NCI-H1417 (cell line): Measurements from ENCODE around the gene HDAC11.
A peak's percentile ranks its signal among the peaks of the same experiment; 100 is the strongest.
"Not testable (repeated sequence)": the region's sequence is repeated elsewhere in the genome, so short reads cannot be mapped to it uniquely, and the experiment has no call there.

Experiments used
- DNase-seq, 3 experiments: peaks; one replicate each; lab custom pipeline; 2025; lab: John Stamatoyannopoulos, UW

HDAC11 gene, protein sequence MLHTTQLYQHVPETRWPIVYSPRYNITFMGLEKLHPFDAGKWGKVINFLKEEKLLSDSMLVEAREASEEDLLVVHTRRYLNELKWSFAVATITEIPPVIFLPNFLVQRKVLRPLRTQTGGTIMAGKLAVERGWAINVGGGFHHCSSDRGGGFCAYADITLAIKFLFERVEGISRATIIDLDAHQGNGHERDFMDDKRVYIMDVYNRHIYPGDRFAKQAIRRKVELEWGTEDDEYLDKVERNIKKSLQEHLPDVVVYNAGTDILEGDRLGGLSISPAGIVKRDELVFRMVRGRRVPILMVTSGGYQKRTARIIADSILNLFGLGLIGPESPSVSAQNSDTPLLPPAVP

DNA sequence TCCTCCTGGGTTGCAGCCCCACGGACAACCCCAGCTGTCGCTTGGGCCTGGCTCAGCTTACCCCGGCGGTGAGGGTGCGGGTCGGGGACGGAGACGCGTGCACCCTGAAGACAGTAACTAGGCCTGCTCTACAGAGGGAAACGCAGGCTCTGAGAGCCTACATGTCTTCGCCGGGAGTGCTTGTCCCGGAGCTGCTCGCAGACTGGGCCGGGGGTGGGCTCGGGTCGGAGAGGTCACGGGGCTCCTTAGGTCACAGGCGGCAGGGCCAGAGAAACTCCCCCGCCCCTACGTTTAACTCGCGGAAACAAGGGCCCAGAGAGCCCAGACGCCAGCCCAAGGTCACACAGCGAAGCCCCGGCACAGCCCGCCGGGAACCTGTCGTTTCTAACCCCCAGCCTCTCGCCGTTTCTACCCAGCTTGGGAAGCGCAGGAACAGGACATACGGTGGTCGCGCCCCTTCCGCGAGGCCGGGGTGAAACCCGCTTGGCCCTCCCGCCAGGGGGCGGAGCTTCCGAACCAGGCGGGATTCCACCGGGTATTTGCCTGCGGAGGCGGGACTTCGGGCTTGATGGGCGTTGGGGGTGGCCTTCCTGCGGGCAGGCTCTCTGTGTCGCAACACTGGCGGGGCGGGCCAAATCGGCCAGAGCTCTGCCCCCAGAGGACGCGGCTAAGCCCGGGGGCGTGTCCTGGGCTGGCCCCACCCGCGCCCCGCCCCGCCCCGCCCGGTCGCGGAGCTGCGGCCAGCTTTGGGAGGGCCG, at the start of gene HDAC11:
TSS of gene HDAC11 (plus strand) at position 725 of the 758 bp plus-strand sequence. CDS start 42 bp downstream, outside the sequence.
- DNase-seq: peak; percentile 86 to 92 (median 90)

DNA sequence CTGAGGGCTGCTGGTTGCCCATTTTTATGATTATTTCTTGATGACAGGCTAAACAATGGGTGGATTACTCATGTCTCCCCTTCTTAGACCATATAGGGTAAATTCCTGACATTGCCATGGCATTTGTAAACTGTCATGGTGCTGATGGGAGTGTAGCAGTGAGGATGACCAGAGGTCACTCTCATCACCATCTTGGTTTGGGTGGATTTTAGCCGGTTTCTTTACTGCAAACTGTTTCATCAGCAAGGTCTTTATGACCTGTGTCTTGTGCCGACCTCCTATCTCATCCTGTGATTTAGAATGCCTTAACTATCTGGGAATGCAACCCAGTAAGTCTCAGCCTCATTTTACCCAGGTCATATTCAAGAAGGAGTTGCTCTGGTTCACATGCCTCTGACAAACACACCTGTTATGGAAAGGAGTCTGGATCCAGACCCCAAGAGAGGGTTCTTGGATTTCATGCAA, 49.7 kb upstream of the HDAC11 start:
- not testable (repeated sequence) for DNase-seq

DNA sequence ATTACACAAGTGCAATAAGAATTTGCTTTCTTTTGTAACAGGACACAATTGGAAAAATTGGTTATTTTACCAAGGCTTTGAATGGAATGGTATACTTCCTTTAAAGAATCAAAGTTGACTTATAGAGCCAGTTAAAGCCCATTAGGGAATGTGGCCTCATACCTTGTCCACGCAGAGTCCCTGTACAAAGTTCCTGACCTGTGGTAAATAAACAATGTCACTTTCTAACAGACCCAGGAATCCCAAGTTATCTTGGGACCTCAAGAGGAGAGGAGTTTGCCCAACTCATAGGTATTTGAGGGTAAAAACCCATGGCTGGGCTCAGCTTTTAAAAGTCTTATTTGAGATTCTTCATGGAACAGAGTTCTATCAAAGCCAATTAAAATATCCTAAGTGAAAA, 48.0 kb upstream of the HDAC11 start:
- no peak for DNase-seq

DNA sequence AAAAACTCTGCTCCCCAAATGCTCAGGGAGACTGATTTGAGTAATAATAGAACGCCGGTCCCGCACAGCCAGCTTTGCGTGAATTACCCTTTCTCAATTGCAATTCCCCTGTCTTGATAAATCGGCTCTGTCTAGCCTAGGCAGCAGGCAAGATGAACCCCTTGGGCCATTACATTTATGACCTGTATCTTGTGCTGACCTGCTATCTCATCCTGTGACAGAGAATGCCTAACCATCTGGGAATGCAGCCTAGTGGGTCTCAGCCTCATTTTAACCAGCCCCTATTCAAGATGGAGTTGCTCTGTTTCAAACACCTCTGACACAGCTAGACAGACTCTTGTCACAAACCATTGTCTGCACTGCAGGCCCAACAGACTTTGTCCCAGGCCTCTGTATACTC, 46.2 kb upstream of the HDAC11 start:
- no peak for DNase-seq

DNA sequence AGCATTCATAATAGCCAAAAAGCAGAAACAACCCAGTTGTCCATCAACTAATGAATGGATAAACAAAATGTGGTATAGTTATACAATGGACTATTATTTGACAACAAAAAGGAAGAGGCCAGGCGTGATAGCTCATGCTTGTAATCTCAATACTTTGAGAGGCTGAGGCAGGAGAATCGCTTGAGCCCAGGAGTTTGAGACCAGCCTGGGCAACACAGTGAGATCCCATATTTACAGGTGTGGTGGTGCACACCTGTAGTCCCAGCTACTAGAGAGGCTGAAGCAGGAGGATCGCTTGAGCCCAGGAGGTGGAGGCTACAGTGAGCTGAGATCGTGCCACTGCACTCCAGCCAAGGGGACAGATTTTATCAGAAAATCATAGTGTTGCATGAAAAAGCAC, 43.9 kb upstream of the HDAC11 start:
- not testable (repeated sequence) for DNase-seq

DNA sequence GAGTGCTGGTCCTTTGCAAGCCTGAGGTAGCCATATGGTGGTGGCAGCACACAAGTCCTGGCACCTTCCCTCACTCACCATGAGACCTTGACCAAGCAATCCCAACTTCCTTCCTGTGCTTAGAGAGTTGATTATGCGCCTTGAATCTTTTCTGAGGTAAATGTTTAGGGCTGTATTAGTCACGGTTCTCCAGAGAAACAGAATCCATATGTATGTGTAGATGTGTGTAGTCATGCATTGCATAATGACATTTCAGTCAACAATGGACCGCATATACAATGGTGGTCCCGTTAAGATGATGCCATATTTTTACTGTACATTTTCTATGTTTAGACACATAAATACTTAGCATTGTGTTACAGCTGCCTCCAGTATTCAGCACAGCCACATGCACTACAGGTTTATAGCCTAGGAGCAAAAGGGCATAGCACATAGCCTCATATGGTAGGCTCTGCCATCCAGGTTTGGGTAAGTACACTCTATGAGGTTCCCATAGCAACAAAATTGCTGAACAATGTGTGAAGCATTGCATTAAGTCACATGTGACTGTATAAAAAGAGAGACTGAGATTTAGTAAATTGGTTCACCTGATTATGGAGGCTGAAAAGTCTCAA, 39.8 kb upstream of the HDAC11 start:
- peak in 1 of 3 experiments; percentile 5 for DNase-seq

DNA sequence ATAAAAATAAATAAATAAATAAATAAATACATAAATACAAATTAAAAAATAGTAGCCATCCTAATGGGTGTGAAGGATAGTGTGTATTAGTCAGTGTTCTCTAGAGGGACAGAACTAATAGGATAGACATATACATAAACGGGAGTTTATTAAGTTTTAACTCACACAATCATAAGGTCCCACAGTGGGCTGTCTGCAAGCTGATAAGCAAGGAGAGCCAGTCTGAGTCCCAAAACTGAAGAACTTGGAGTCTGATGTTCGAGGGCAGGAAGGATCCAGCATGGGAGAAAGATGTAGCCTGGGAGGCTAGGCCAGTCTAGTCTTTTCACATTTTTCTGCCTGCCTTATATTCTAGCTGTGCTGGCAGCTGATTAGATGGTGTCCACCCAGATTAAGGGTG, 37.2 kb upstream of the HDAC11 start:
- DNase-seq: not testable (repeated sequence)

DNA sequence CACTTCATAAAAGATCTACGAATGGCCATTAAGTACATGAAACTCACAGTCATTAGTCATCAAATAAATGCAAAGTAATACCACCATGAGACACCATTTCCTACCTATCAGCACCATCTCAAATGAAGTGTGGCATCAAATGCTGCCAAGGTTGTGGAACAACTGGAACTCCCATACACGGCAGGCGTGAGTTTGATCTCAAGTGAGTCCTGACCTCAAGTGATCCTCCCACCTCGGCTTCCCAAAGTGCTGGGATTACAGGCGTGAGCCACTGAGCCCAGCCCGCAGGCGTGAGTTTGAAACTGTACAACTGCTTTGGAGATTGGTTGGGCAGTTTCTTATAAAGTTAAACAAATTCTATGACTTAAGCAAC, 28.8 kb upstream of the HDAC11 start:
- no peak for DNase-seq

DNA sequence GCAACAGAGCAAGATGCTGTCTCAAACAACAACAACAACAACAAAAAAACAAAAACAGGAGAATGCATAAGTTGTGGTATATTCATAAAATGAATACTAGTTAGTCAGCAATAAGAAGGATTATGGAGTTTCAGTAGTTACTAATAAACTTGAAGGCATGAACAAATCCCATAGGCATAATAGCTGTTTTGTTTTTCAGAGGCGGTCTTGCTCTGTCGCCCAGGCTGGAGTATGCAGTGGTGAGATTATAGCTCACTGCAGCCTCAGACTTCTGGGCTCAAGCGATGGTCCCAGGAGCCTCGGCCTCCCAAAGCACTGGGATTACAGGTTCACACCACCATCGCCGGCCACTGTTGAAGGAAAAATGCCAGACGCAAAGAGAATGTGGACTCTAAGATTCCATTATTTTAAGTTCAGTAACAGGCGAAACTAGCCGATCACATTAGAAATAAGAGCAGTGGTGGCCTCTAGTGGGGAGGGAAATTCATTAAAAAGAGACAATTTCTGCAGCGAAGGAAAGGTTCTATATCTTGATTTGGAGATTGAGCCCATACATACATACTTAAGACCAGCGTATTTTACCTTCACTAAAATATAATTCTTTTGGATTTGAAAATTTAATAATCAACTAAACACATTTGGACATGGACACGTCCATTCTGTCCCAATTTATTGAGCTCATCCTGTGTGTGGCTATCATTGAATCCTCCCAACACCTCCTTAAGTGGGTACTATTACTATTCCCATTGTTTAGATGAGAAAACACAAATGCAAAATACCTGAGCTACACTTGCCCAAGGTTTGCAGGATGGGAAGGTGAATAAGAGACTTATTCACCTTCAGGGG, 27.4 kb upstream of the HDAC11 start:
- DNase-seq: peak; percentile 17 to 60 (median 21)

DNA sequence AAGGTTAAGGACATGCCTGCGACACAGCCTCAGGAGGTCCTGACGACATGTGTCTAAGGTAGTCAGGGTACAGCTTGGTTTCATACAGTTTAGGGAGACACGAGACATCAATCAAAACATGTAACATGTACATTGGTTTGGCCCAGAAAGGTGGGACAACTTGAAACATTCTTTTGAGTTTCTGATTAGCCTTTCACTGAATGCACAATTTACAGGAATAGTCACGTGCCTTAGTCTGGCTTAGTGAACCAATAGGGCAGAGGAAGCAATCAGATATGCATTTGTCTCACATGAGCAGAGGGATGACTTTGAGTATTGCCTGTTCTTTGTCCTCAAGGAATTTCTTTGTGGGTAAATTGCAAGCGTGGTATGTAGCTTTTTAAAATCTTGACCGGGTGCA, 24.5 kb upstream of the HDAC11 start:
- no peak for DNase-seq

DNA sequence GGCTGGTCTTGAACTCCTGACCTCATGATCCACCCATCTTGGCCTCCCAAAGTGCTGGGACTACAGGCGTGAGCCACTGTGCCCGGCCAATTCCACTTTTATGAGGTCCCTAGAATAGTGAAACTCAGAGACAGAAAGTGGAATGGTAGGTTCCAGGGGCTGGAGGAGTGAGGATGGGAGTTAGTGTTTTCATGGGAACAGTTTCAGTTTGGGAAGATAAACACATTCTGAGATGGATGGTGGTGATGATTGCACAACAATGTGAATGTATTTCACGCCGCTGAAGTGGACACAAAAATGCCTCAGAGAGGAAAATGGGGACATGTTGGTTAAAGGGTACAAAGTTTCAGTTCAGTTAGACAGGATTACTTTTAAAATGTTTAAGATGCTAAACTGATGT, 22.5 kb upstream of the HDAC11 start:
- DNase-seq: no peak

DNA sequence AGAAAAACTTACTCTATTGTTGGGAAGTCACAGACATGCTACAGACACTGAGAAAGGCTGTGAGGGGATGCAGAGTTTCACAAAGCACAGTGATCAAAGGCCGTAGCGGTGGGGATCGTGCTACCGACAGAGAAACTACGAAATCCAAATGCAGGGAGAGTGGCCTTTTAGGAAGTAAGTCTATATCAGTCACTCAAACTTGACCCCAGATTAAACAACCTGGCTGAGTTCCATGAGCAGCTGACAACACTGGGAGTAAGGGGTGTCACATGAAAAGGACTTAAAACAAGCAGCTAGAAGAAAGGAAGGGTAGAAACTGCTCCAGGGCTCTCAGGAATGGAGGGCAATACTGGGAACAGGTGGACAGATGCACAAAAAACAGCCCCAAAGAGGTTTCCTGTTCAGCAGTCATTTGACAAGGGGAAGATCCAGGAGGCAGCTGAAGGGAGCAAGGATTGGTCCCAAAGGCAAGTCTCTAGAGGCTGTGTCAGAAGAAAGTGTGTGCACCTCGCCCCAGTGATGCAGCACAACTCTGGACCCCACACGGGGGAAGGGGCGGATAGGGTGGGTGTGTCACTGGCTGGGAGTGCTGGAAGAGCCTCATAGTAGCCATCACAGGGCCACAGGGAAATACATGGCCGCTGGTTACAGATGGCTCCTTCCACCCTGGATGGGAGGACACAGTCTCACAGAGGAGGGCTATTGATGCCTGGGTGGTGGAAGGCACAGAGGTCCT, 20.3 kb upstream of the HDAC11 start:
- DNase-seq: no peak

DNA sequence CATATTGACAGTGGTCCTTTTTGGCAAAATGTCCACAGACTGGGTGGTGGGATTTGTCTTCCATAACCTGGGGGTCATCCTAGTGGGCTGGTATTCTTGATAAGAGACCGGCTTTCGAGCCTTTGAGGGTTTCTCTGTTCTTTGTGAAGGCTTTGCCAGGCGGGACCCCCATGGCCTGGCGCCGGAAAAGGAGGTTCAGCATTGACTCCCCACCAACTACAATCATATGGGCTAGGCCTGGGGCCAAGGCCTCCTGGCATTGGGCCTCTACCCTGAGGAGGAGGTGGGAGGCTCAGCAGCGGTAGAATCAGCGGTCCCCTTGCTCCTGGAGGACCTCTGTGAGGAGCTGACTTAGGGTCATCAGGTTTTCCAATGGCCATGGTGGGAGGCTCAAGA, 19.8 kb upstream of the HDAC11 start:
- DNase-seq: no peak

DNA sequence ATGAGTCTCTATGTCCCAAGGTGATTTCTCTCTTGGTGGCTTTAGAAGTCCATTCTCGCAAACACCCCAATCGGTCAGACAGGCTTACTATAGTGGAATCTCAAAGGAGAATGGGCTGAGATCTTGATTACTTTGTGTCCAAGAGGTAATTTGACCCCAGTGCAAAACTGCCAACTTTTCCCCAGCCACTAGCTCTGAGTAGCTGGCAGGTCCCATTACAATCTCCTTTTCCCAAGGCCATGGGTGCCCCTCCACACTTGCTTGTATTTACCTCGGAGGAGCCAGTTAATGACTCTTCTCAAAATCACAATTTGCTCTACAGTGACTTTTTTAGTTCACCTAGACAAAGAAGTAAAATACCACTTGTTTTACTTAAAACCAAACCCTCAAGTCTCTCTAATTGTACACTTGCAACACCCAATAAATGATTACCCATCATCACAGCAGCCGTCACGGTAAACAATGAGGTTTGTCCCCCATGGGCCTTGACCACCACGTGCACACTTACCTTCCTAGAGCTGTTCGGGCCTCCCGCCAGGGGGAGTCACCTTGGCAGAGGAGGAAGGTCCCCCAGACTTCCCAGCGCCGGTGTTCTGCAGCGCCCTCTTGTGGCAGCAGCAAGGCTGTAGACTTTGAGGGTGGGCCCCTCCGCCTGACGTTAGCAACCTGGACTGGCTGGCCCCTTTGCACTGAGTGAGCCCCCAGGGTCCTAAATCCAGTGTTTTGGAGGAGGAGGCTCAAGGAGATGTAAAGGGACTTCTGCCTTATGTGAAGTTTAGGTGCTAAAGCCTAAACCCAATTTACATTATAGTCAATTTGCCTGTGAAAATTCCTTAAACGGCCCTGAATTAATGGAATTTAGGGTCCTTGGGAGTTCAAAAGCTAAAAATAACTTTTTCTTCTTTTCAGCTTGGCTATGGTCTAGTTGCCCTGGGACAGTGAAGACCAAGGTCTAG, 18.7 kb upstream of the HDAC11 start:
- peak in 2 of 3 experiments; percentile 32 to 37 for DNase-seq

DNA sequence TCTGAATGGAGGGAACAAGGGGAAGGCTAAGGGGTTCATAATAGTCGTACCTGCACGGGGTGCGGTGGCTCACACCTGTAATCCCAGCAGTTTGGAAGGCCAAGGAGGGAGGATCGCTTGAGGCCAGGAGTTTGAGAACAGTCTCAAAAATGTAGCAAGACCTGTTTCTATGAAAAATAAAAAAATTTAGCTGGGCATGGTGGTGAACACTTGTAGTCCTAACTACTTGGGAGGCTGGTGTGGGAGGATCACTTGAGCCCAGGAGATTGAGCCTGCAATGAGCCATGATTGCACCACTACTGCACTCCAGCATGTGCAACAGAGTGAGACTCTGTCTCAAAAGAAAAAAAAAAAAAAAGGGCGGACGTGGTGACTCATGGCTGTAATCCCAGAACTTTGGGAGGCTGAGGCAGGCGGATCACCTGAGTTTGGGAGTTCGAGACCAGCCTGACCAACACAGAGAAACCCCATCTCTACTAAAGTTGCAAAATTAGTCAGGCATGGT, 17.9 kb upstream of the HDAC11 start:
- DNase-seq: no peak

DNA sequence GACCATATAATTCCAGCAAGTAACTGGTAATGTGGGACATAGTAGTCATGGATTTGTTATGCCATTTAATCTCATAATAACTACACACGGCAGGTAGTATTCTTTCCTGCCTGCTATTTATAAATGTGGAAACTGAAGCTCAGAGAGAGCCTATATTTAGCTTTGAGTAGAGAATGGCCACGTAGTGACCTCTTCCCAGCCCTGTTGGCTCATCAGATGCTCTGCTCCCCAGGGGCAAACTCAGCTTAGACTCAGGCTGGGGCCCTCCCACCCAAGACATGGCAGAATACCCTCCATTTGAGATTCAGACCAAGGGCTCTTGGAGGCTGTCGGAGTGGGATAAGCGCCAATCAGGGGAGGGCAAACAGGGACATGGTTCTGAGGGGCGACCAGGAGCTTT, 17.3 kb upstream of the HDAC11 start:
- DNase-seq: no peak

DNA sequence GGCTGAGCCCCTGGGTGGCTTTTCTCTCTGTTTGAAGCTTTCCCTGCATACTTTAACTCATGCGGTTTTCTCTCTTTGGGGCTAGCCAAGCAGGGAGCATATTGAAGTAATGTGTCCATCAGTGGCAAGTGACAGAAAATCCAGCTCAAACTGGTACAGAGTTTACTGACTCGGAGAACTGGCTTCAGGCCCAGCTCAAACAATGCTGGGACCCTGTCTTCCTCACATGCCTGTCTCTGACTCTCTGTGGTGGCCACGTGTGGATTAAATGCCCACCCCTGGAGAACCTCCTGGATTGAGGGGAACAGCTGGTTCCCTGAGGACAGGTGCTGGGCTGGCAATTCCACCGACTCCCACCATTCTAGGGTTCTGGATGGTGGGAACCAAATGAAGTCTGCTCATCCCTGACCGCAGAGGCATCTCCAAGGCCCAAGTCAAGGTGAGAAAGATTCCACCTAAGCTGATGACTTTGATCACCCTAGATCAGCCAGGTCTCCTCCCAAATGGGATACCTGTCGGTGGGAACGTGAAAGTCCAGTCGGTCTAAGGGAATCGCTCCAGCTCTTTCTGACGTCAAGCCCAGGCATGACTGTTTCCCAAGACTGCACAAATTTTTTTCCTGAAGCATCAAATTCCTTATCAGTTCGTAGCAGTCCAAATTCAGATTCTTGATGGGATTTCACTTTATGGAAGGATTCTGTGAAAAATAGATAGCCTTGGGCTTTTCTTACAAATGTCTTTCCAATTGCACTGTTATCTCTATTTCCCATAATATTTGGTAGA, 16.3 kb upstream of the HDAC11 start:
- DNase-seq: no peak

DNA sequence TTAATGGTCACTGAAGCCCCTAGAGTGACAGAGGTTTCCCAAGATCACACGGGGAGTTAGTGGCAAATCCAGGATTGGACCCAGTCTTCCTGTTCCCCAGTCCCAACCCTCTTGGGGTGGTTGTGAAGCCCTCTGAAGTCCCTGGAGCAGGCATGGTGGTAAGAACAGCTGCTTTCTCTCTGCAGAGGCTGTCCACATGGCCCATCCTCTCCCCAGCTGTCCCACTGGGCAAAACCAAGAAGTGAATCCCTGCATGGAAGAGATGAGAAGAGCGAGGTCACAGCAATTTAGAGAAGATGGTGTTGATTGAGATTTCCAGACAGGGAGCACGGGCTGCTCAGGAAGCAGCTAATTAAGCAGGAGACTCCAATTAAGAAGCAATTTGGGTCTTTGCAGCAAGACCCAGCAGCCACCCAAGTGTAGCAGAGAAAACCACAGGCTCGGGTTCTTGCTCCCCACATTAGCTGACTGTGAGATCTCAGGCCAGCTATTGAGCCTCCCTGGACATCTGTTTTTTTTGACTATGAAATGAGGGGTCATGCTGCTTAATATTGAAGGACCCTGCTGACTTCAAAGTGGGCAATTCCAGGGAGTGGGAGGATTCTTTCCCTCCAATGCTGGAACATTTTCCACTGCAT, 14.8 kb upstream of the HDAC11 start:
- no peak for DNase-seq

DNA sequence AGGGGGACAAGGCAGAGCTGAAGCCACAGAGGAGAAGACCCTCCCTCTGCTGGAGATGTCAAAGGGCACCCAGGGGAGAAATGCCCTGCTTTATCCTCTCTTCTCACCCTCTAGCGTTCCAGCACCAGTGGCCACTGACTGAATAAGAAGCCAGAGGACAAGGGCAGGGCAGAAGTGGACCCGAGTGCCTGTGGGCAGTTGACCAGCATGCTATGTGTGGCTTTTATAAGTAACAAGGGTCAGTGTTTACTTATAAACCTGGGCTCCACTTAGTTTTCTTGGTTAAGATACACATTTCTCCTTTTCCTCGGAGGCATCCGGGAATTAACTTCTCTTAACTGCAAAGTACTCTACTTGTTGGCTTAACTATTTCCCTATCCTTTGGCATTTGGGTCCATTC, 13.3 kb upstream of the HDAC11 start:
- no peak for DNase-seq
